ENCODE data around the gene ITGB2.

The ITGB2 gene

GRCh38 chr21:44854664-44855446 lies 65.8 kb downstream of the ITGB2 start:
- TF ChIP-seq CTCF (IDR thresholded peaks at IDR 0.05; ENCODE audit: borderline replicate concordance, insufficient read depth, low read depth, low read length) = no peak
- H3K4me3 ChIP-seq (ENCODE audit: low read depth, low read length) = no peak overlapping the region

GRCh38 chr21:44854391-44854663 lies 66.4 kb downstream of the ITGB2 start:
- H3K4me3 ChIP-seq (ENCODE audit: low read depth, low read length) = no peak overlapping the region
- no peak for TF ChIP-seq CTCF (IDR thresholded peaks at IDR 0.05; ENCODE audit: borderline replicate concordance, insufficient read depth, low read depth, low read length)

GRCh38 chr21:44853601-44854390 lies 66.9 kb downstream of the ITGB2 start:
- no peak for TF ChIP-seq CTCF (IDR thresholded peaks at IDR 0.05; ENCODE audit: borderline replicate concordance, insufficient read depth, low read depth, low read length)
- H3K4me3 ChIP-seq (ENCODE audit: low read depth, low read length) = no peak overlapping the region

- no peak overlapping the region for H3K4me3 ChIP-seq (ENCODE audit: low read depth, low read length)
- no peak for TF ChIP-seq CTCF (IDR thresholded peaks at IDR 0.05; ENCODE audit: borderline replicate concordance, insufficient read depth, low read depth, low read length)
These were observed 69.6 kb downstream of the ITGB2 start for GRCh38 chr21:44850905-44851657.

- no peak overlapping the region for H3K4me3 ChIP-seq (ENCODE audit: low read depth, low read length)
- no peak for TF ChIP-seq CTCF (IDR thresholded peaks at IDR 0.05; ENCODE audit: borderline replicate concordance, insufficient read depth, low read depth, low read length)
These were observed 70.4 kb downstream of the ITGB2 start for GRCh38 chr21:44850208-44850800.

GRCh38 chr21:44849616-44850130 lies 71.0 kb downstream of the ITGB2 start:
- TF ChIP-seq CTCF (IDR thresholded peaks at IDR 0.05; ENCODE audit: borderline replicate concordance, insufficient read depth, low read depth, low read length) = no peak
- H3K4me3 ChIP-seq (ENCODE audit: low read depth, low read length) = no peak overlapping the region
